ENCODE data around the gene DBH. TPM values are rescaled to one million over a fixed set of nuclear protein-coding genes. Genes with fewer than 3 reads are reported as not detected.

The DBH gene
- total and polyA plus RNA-seq, 2 donors from 2014 or later, result 0.39 TPM; not detected in 1

DNA sequence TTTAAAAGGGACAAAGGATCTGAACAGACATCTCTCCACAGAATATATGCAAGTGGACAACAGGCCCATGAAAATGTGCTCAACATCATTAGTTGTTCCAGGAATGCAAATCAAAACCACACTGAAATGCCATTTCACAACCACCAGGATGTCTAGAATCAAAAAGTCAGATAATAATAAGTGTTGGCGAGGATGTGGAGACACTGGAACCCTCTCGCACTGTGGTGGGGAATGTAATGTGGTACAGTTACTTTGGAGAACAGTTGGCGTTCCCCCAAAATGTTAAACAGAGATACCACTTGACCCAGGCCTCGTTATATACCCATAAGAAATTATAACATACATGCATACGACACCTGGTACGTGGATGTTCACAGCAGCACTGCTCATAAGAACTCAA, 63.4 kb downstream of the DBH start:
- H3K9ac ChIP-seq (ENCODE audit: low read length in 3 of 3), result no peak overlapping the region
- H3K4me3 ChIP-seq (ENCODE audit: low read length in 3 of 3), result no peak overlapping the region
- intact Hi-C loops (cut with DNase I), result no loop called here
- TF ChIP-seq, protein P1, sequence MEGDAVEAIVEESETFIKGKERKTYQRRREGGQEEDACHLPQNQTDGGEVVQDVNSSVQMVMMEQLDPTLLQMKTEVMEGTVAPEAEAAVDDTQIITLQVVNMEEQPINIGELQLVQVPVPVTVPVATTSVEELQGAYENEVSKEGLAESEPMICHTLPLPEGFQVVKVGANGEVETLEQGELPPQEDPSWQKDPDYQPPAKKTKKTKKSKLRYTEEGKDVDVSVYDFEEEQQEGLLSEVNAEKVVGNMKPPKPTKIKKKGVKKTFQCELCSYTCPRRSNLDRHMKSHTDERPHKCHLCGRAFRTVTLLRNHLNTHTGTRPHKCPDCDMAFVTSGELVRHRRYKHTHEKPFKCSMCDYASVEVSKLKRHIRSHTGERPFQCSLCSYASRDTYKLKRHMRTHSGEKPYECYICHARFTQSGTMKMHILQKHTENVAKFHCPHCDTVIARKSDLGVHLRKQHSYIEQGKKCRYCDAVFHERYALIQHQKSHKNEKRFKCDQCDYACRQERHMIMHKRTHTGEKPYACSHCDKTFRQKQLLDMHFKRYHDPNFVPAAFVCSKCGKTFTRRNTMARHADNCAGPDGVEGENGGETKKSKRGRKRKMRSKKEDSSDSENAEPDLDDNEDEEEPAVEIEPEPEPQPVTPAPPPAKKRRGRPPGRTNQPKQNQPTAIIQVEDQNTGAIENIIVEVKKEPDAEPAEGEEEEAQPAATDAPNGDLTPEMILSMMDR (IDR thresholded peaks at IDR 0.05; ENCODE audit: borderline replicate concordance, extremely low read depth, insufficient read depth), result no peak
- FAIRE-seq, result no peak
- H3K27me3 ChIP-seq (ENCODE audit: control insufficient read depth, insufficient read depth, low read length), result no peaks in the 10 kb centered on the region
- H3K9me3 ChIP-seq (ENCODE audit: control insufficient read depth in 2 of 3, insufficient read depth in 1 of 3, low read length in 3 of 3), result no peaks in the 10 kb centered on the region
- peaks cover 0 to 4% (median 0%) of the 10 kb centered on the region in 3 donors for H3K4me1 ChIP-seq (ENCODE audit: control insufficient read depth in 2 of 3, insufficient read depth in 2 of 3, low read depth in 1 of 3, low read length in 3 of 3)
- DNase-seq, result no peak
- H3K27ac ChIP-seq (ENCODE audit: low read depth in 2 of 2, low read length in 2 of 2), result no peak overlapping the region
- no peaks in the 10 kb centered on the region for H3K36me3 ChIP-seq (ENCODE audit: control insufficient read depth in 2 of 3, insufficient read depth in 3 of 3, low read length in 3 of 3)

DNA sequence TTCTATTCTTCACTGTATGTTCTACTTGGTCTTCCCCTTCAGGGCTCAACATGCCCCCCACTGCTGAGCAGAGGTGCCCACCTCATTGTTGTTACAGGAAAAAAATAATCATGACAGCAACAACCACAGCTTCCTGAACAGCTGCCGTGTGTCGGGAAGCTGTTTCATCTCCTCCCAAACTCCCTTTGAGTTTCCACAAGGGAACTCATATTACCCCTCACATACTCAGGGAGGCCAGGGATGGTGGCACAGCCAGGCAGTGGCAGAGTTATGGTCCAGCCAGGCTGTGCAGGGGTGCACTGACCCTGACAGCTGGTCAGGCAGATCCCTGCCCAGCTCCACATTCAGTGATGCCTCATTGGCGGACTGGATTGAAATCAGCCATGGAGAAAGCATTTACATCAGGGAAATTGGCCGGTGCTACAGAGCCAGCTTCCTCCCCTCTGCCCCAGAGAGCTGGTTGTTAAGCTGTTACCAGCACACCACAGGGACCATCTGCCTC, 64.7 kb downstream of the DBH start:
- Histone ChIP-seq H3K36me3 (ENCODE audit: control insufficient read depth in 2 of 3, insufficient read depth in 3 of 3, low read length in 3 of 3) (no peaks in the 10 kb centered on the region), H3K9ac (ENCODE audit: low read length in 3 of 3) (no peak overlapping the region), H3K27ac (ENCODE audit: low read depth in 2 of 2, low read length in 2 of 2) (no peak overlapping the region), H3K9me3 (ENCODE audit: control insufficient read depth in 2 of 3, insufficient read depth in 1 of 3, low read length in 3 of 3) (no peaks in the 10 kb centered on the region), H3K4me1 (ENCODE audit: control insufficient read depth in 2 of 3, insufficient read depth in 2 of 3, low read depth in 1 of 3, low read length in 3 of 3) (peaks cover 0 to 4% (median 0%) of the 10 kb centered on the region in 3 donors), H3K27me3 (ENCODE audit: control insufficient read depth, insufficient read depth, low read length) (no peaks in the 10 kb centered on the region), H3K4me3 (ENCODE audit: low read length in 3 of 3) (no peak overlapping the region)
- DNase-seq (peak in 4 of 5 donors; percentile 26 to 54 (median 50)), FAIRE-seq (no peak)
- TF ChIP-seq, protein P1 (IDR thresholded peaks at IDR 0.05; ENCODE audit: borderline replicate concordance, extremely low read depth, insufficient read depth), result no peak
- intact Hi-C loops (cut with DNase I), result no loop called here

DNA sequence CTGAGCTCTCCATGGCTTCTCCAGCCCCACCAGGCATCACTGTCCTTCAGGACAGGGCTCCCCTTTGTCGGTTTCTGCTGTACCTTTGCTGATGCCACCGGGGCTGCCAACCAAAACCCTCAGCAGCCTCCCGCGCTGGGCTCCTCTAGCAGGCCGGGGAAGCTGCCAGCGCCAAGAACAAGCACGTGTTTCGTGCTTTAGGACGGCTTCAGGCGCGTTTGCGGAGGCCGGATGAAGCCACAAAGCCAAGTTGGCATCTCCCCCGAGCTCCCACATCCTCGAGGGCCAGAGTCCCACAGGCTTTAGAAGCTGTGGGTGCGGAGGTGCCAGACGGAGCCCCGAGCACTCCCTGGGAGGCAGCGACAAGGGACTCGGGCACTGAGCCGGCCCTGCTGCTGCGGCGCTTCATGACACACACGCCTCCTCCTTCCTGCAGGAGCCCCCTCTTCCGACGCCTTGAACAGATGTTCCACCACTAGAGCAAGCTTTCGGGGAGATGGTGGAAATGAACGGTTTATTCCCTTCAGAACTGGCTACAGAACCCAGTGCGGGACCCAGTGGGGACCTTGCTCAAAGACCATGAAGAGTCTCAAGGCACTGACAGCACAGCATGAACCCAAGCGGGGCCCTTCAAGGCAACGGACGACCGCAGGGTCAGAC, 65.3 kb downstream of the DBH start:
- H3K27ac ChIP-seq (ENCODE audit: low read depth in 2 of 2, low read length in 2 of 2), result no peak overlapping the region
- DNase-seq, result peak in 2 of 5 donors; percentile 42 to 72

More for the DNA sequence above, 65.3 kb downstream of the DBH start:
- intact Hi-C loops (cut with DNase I), result no loop called here
- Histone ChIP-seq H3K36me3 (ENCODE audit: control insufficient read depth in 2 of 3, insufficient read depth in 3 of 3, low read length in 3 of 3) (no peaks in the 10 kb centered on the region), H3K9me3 (ENCODE audit: control insufficient read depth in 2 of 3, insufficient read depth in 1 of 3, low read length in 3 of 3) (no peaks in the 10 kb centered on the region), H3K4me1 (ENCODE audit: control insufficient read depth in 2 of 3, insufficient read depth in 2 of 3, low read depth in 1 of 3, low read length in 3 of 3) (peaks cover 0 to 4% (median 0%) of the 10 kb centered on the region in 3 donors), H3K27me3 (ENCODE audit: control insufficient read depth, insufficient read depth, low read length) (no peaks in the 10 kb centered on the region), H3K9ac (ENCODE audit: low read length in 3 of 3) (no peak overlapping the region), H3K4me3 (ENCODE audit: low read length in 3 of 3) (no peak overlapping the region)
- TF ChIP-seq, protein P1 (IDR thresholded peaks at IDR 0.05; ENCODE audit: borderline replicate concordance, extremely low read depth, insufficient read depth), result no peak
- FAIRE-seq, result no peak

Measured in kidney (tissue), 14 donors.